CD4-positive, CD25-positive, alpha-beta regulatory T cell (primary cell): Measurements from ENCODE around the gene PMF1. TPM values are rescaled to one million over a fixed set of nuclear protein-coding genes. Genes with fewer than 3 reads are reported as not detected.
A peak's percentile ranks its signal among the peaks of the same experiment; 100 is the strongest.

ENCODE experiments used
- ATAC-seq, 2 donors: fragments of 150-1000 bp; cut with Tn5 transposase; one replicate each; pipeline ENCODE4 v1.10.0; 2021; ENCODE audit warnings: low read depth in 2 of 2, moderate number of reproducible peaks in 2 of 2, moderate library complexity in 1 of 2
- DNase-seq, 3 donors: peaks; one replicate each; pipeline versions ENCODE4 v3.0.0 to v3.0.0-alpha.2; 2012 to 2022; ENCODE audit warnings: mixed read lengths in 1 of 3
- H3K27ac ChIP-seq: one replicate; pipeline ENCODE4 v1.7.0; 2013; ENCODE audit warnings: mild to moderate bottlenecking, low read length; ENCODE audit not compliant: insufficient read depth, poor library complexity, severe bottlenecking
- H3K27me3 ChIP-seq: one replicate; pipeline ENCODE4 v1.7.0; 2013; ENCODE audit warnings: low read length; ENCODE audit not compliant: control insufficient read depth, insufficient read depth
- H3K36me3 ChIP-seq: one replicate; pipeline ENCODE4 v1.7.0; 2013; ENCODE audit warnings: mild to moderate bottlenecking, low read length, moderate library complexity; ENCODE audit not compliant: control insufficient read depth, insufficient read depth
- H3K4me1 ChIP-seq: 2 replicates; pipeline ENCODE4 v1.7.0; 2013; ENCODE audit warnings: mild to moderate bottlenecking, low read length; ENCODE audit not compliant: insufficient read depth, control insufficient read depth, poor library complexity, severe bottlenecking
- H3K4me3 ChIP-seq: one replicate; pipeline ENCODE4 v1.7.0; 2013; ENCODE audit warnings: low read depth, mild to moderate bottlenecking, low read length, moderate library complexity
- H3K9me3 ChIP-seq, 2 experiments: 1 replicate in 1 of 2; 2 replicates in 1 of 2; pipeline ENCODE4 v1.7.0; 2013; ENCODE audit warnings: low read length in 2 of 2, mild to moderate bottlenecking in 1 of 2, moderate library complexity in 1 of 2; ENCODE audit not compliant: control insufficient read depth in 2 of 2
- H3K27ac Mint-ChIP-seq, 3 donors: one replicate each; pipeline ENCODE4 v1.8.0; 2020 to 2022; ENCODE audit warnings: mild to moderate bottlenecking in 3 of 3, mixed read lengths in 3 of 3, moderate library complexity in 2 of 3
- H3K27me3 Mint-ChIP-seq: one replicate; pipeline ENCODE4 v1.8.0; 2022; ENCODE audit warnings: mild to moderate bottlenecking, mixed read lengths
- H3K36me3 Mint-ChIP-seq: one replicate; pipeline ENCODE4 v1.8.0; 2020; ENCODE audit warnings: mixed read lengths
- H3K4me1 Mint-ChIP-seq, 4 donors: one replicate each; pipeline ENCODE4 v1.8.0; 2020 to 2022; ENCODE audit warnings: mixed read lengths in 4 of 4, mild to moderate bottlenecking in 1 of 4
- H3K4me3 Mint-ChIP-seq, 4 donors: one replicate each; pipeline ENCODE4 v1.8.0; 2020 to 2022; ENCODE audit warnings: mild to moderate bottlenecking in 4 of 4, mixed read lengths in 4 of 4, moderate library complexity in 3 of 4
- H3K9me3 Mint-ChIP-seq, 7 donors: one replicate each; pipeline ENCODE4 v1.8.0; 2020 to 2022; ENCODE audit warnings: mixed read lengths in 7 of 7, mild to moderate bottlenecking in 3 of 7, moderate library complexity in 2 of 7
- polyA plus RNA-seq, 4 donors: library from polyadenylated mRNA; unstranded; fragments of 300-500 nt; fragmentation: Illumina TruSeq; gene quantifications; one replicate each; pipeline ENCODE4 v1.2.3, GENCODE V29; 2021
- total RNA-seq: library from RNA; stranded (reverse); gene quantifications from one replicate; pipeline ENCODE4 v1.2.3, GENCODE V29; 2022

Gene PMF1
- total and polyA plus RNA-seq, 5 donors from 2014 or later = 69.3 to 89.9 (median 88.5) TPM

GRCh38 chr1:156276966-156277381 is 64.2 kb downstream of the PMF1 start:
- H3K4me1 Mint-ChIP-seq = peaks cover 11 to 28% (median 18%) of the 10 kb centered on the region in 4 donors
- H3K27ac Mint-ChIP-seq = no peak overlapping the region
- no peaks in the 10 kb centered on the region for H3K27me3 Mint-ChIP-seq
- ATAC-seq = no peak
- peaks cover 69% of the 10 kb centered on the region for H3K36me3 ChIP-seq
- H3K9me3 ChIP-seq = no peaks in the 10 kb centered on the region
- no peak overlapping the region for H3K27ac ChIP-seq
- no peak for DNase-seq
- peak overlapping the region in 1 of 4 donors; percentile 12 for H3K4me3 Mint-ChIP-seq
- no peaks in the 10 kb centered on the region for H3K27me3 ChIP-seq
- peaks cover 16% of the 10 kb centered on the region for H3K4me1 ChIP-seq
- H3K9me3 Mint-ChIP-seq = no peaks in the 10 kb centered on the region
- no peak overlapping the region for H3K4me3 ChIP-seq
- peaks cover 40% of the 10 kb centered on the region for H3K36me3 Mint-ChIP-seq

GRCh38 chr1:156279837-156280236 is 67.0 kb downstream of the PMF1 start:
- no peaks in the 10 kb centered on the region for H3K27me3 ChIP-seq
- H3K36me3 Mint-ChIP-seq = peaks cover 19% of the 10 kb centered on the region
- H3K4me3 Mint-ChIP-seq = peak overlapping the region; percentile 26 to 99 (median 58)
- no peak overlapping the region for H3K4me3 ChIP-seq
- H3K9me3 ChIP-seq = no peaks in the 10 kb centered on the region
- ATAC-seq = no peak
- H3K4me1 Mint-ChIP-seq = peaks cover 18 to 50% (median 29%) of the 10 kb centered on the region in 4 donors
- H3K27ac Mint-ChIP-seq = peak overlapping the region in 2 of 3 donors; percentile 43 to 80
- peaks cover 28% of the 10 kb centered on the region for H3K4me1 ChIP-seq
- H3K27me3 Mint-ChIP-seq = no peaks in the 10 kb centered on the region
- no peak overlapping the region for H3K27ac ChIP-seq
- H3K36me3 ChIP-seq = peaks cover 41% of the 10 kb centered on the region
- no peaks in the 10 kb centered on the region for H3K9me3 Mint-ChIP-seq
- no peak for DNase-seq

- no peaks in the 10 kb centered on the region for H3K27me3 ChIP-seq
- Mint-ChIP-seq H3K4me3 (peak overlapping the region; percentile 93 to 99 (median 98)), H3K27me3 (no peaks in the 10 kb centered on the region), H3K36me3 (peaks cover 17% of the 10 kb centered on the region), H3K4me1 (peaks cover 18 to 50% (median 30%) of the 10 kb centered on the region in 4 donors), H3K27ac (peak overlapping the region; percentile 52 to 96 (median 82)), H3K9me3 (no peaks in the 10 kb centered on the region)
- H3K4me3 ChIP-seq = peak overlapping the region; percentile 97
- peak in 2 of 3 donors; percentile 14 to 36 for DNase-seq
- H3K4me1 ChIP-seq = peaks cover 28% of the 10 kb centered on the region
- peak overlapping the region; percentile 90 for H3K27ac ChIP-seq
- no peaks in the 10 kb centered on the region for H3K9me3 ChIP-seq
- ATAC-seq = no peak
- peaks cover 31% of the 10 kb centered on the region for H3K36me3 ChIP-seq
Measured at GRCh38 chr1:156281281-156281680, 68.5 kb downstream of the PMF1 start.

DNA sequence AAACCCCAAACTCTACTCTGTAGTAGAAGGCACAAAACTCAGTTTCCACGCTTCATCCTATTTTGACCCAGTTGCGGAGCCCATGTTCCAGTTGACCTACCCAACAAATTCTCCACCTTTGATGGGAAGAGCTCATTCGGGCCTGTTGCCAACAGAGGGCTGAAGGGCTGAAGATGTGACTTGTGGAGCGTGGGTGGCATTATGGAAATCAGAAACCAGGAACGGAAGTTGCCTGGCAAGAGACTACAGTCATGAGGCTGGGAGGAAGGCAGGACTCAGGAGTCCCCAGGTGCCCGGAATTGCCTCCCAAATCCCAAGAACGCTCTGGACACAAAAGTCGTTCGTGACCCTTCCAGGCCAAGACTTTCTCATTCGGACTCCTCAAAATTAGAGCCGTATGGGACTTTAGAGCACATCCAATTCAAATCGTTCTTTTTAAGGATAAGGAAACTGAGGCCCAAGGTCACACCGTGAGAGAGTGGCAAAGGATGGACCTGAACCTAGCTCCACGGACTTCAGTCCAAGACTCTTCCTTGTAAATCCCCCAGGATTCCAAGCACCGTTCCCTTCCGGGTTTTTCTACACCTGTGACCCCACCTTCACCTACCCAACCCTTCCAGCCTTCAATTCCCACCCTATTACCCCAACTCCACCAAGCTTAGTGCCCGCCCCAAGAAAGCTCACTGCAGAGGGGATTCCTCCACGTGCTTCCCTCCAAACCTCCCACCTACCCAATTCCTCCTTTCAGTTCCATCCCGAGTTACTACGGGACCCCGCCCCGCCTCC is 69.1 kb downstream of the PMF1 start:
- H3K27me3 ChIP-seq = no peaks in the 10 kb centered on the region
- peaks cover 28% of the 10 kb centered on the region for H3K4me1 ChIP-seq
- peak overlapping the region; percentile 97 for H3K4me3 ChIP-seq
- peaks cover 13% of the 10 kb centered on the region for H3K36me3 Mint-ChIP-seq
- H3K4me1 Mint-ChIP-seq = peaks cover 18 to 50% (median 30%) of the 10 kb centered on the region in 4 donors
- H3K36me3 ChIP-seq = peaks cover 27% of the 10 kb centered on the region
- peak overlapping the region; percentile 90 for H3K27ac ChIP-seq
- H3K9me3 Mint-ChIP-seq = no peaks in the 10 kb centered on the region
- no peaks in the 10 kb centered on the region for H3K27me3 Mint-ChIP-seq
- DNase-seq = peak in 1 of 3 donors; percentile 14
- no peaks in the 10 kb centered on the region for H3K9me3 ChIP-seq
- peak overlapping the region; percentile 79 to 96 (median 82) for H3K27ac Mint-ChIP-seq
- H3K4me3 Mint-ChIP-seq = peak overlapping the region; percentile 93 to 99 (median 98)
- ATAC-seq = no peak

- H3K27ac ChIP-seq = peak within 1 kb of the TSS; percentile 90
- peak within 1 kb of the TSS; percentile 97 for H3K4me3 ChIP-seq
- DNase-seq (peak; percentile 95 to 99 (median 98)), ATAC-seq (peak; percentile 95)
- H3K27me3 ChIP-seq = no peaks in the 10 kb centered on the region
- Mint-ChIP-seq H3K9me3 (no peaks in the 10 kb centered on the region), H3K4me3 (peak within 1 kb of the TSS; percentile 93 to 99 (median 98)), H3K27ac (peak within 1 kb of the TSS; percentile 95 to 97 (median 96)), H3K4me1 (peaks cover 18 to 50% (median 30%) of the 10 kb centered on the region in 4 donors), H3K36me3 (peaks cover 7% of the 10 kb centered on the region), H3K27me3 (no peaks in the 10 kb centered on the region)
- peaks cover 20% of the 10 kb centered on the region for H3K36me3 ChIP-seq
- no peaks in the 10 kb centered on the region for H3K9me3 ChIP-seq
- peaks cover 28% of the 10 kb centered on the region for H3K4me1 ChIP-seq
Measured at GRCh38 chr1:156282479-156283222, 69.8 kb downstream of the PMF1 start, which contains the start of gene SMG5. SMG5 (minus strand) TSS chr1:156282825; CDS start chr1:156282680, 145 bp downstream.

GRCh38 chr1:156283521-156283920 is 70.7 kb downstream of the PMF1 start:
- Histone ChIP-seq H3K4me1 (peaks cover 28% of the 10 kb centered on the region), H3K27me3 (no peaks in the 10 kb centered on the region), H3K27ac (no peak overlapping the region), H3K4me3 (peak overlapping the region; percentile 97), H3K9me3 (no peaks in the 10 kb centered on the region), H3K36me3 (peaks cover 12% of the 10 kb centered on the region)
- Mint-ChIP-seq H3K4me3 (peak overlapping the region; percentile 93 to 99 (median 98)), H3K9me3 (no peaks in the 10 kb centered on the region), H3K27me3 (no peaks in the 10 kb centered on the region), H3K4me1 (peaks cover 18 to 47% (median 30%) of the 10 kb centered on the region in 4 donors), H3K27ac (peak overlapping the region in 2 of 3 donors; percentile 95 to 96), H3K36me3 (no peaks in the 10 kb centered on the region)
- no peak for DNase-seq
- ATAC-seq = no peak

GRCh38 chr1:156284112-156284511 is 71.3 kb downstream of the PMF1 start, which contains the start of gene TMEM79:
TMEM79 (plus strand) TSS chr1:156284325; CDS start chr1:156285227, 902 bp downstream.
- H3K36me3 ChIP-seq = peaks cover 11% of the 10 kb centered on the region
- H3K27me3 ChIP-seq = no peaks in the 10 kb centered on the region
- H3K4me1 Mint-ChIP-seq = peaks cover 18 to 47% (median 29%) of the 10 kb centered on the region in 4 donors
- no peak for DNase-seq
- H3K4me3 Mint-ChIP-seq = peak within 1 kb of the TSS; percentile 93 to 99 (median 98)
- peak within 1 kb of the TSS; percentile 97 for H3K4me3 ChIP-seq
- no peak for ATAC-seq
- H3K9me3 ChIP-seq = no peaks in the 10 kb centered on the region
- H3K27ac ChIP-seq = peak within 1 kb of the TSS; percentile 90
- H3K36me3 Mint-ChIP-seq = no peaks in the 10 kb centered on the region
- peaks cover 28% of the 10 kb centered on the region for H3K4me1 ChIP-seq
- H3K9me3 Mint-ChIP-seq = no peaks in the 10 kb centered on the region
- no peaks in the 10 kb centered on the region for H3K27me3 Mint-ChIP-seq
- peak within 1 kb of the TSS; percentile 95 to 97 (median 96) for H3K27ac Mint-ChIP-seq
